SK-N-SH treated with all-trans-retinoic acid at 6 μM for 48 hours (cell line): ENCODE data around the gene PRC1.

Experiments used
- ATAC-seq: fragments of 200-7000 bp; cut with Tn5 transposase; 3 replicates; pipeline ENCODE4 v1.9.1; 2020; ENCODE audit warnings: mild to moderate bottlenecking, moderate library complexity
- BACH2 ChIP-seq: fragments of 250-450 bp; sonication (Bioruptor Pico); IDR thresholded peaks from 2 replicates; pipeline ENCODE4 v1.9.0; 2021; ENCODE audit warnings: mild to moderate bottlenecking, borderline replicate concordance
- CREB5 ChIP-seq: fragments of 250-450 bp; sonication (Bioruptor Pico); IDR thresholded peaks from 2 replicates; pipeline ENCODE4 v1.5.1; 2020; ENCODE audit warnings: low read depth, mild to moderate bottlenecking, moderate library complexity
- CSDC2 ChIP-seq: fragments of 250-450 bp; sonication (Bioruptor Pico); IDR thresholded peaks from 2 replicates; pipeline ENCODE4 v1.5.0; 2020; ENCODE audit warnings: mild to moderate bottlenecking, moderate library complexity
- CSRNP3 ChIP-seq: fragments of 250-450 bp; sonication (Bioruptor Pico); IDR thresholded peaks from 2 replicates; pipeline ENCODE4 v1.5.1; 2021; ENCODE audit warnings: mild to moderate bottlenecking, moderate library complexity
- ESRRG ChIP-seq: fragments of 250-450 bp; sonication (Bioruptor Pico); IDR thresholded peaks from 2 replicates; pipeline ENCODE4 v1.6.1; 2021; ENCODE audit warnings: mild to moderate bottlenecking
- ISL1 ChIP-seq: fragments of 250-450 bp; sonication (Bioruptor Pico); IDR thresholded peaks from 2 replicates; pipeline ENCODE4 v2.1.2; 2022; ENCODE audit warnings: mild to moderate bottlenecking, moderate library complexity
- OSR1 ChIP-seq: fragments of 250-450 bp; sonication (Bioruptor Pico); IDR thresholded peaks from 2 replicates; pipeline ENCODE4 v1.8.0; 2022; ENCODE audit warnings: moderate library complexity, mild to moderate bottlenecking, inconsistent platforms
- PATZ1 ChIP-seq: fragments of 250-450 bp; sonication (Bioruptor Pico); IDR thresholded peaks from 2 replicates; pipeline ENCODE4 v1.8.0; 2020; ENCODE audit warnings: mild to moderate bottlenecking, moderate library complexity, borderline replicate concordance
- POU6F1 ChIP-seq: fragments of 250-450 bp; sonication (Bioruptor Pico); IDR thresholded peaks from 2 replicates; pipeline ENCODE4 v1.8.0; 2021; ENCODE audit warnings: low read depth, mild to moderate bottlenecking, moderate library complexity, borderline replicate concordance
- PPARA ChIP-seq: fragments of 250-450 bp; sonication (Bioruptor Pico); IDR thresholded peaks from 2 replicates; pipeline ENCODE4 v1.5.0; 2020; ENCODE audit warnings: mild to moderate bottlenecking, borderline replicate concordance
- RARB ChIP-seq: fragments of 250-450 bp; sonication (Bioruptor Pico); IDR thresholded peaks from 2 replicates; pipeline ENCODE4 v1.8.0; 2021; ENCODE audit warnings: mild to moderate bottlenecking, moderate library complexity
- SNAI2 ChIP-seq: fragments of 250-450 bp; sonication (Bioruptor Pico); IDR thresholded peaks from 2 replicates; pipeline ENCODE4 v1.5.0; 2020; ENCODE audit warnings: mild to moderate bottlenecking, moderate library complexity
- TCF4 ChIP-seq: fragments of 250-450 bp; sonication (Bioruptor Pico); IDR thresholded peaks from 2 replicates; pipeline ENCODE4 v1.8.0; 2021; ENCODE audit warnings: mild to moderate bottlenecking, moderate library complexity, borderline replicate concordance
- TOX ChIP-seq: fragments of 250-450 bp; sonication (Bioruptor Pico); IDR thresholded peaks from 2 replicates; pipeline ENCODE4 v1.8.0; 2021; ENCODE audit warnings: mild to moderate bottlenecking, moderate library complexity, borderline replicate concordance
- TSHZ2 ChIP-seq: fragments of 250-450 bp; sonication (Bioruptor Pico); IDR thresholded peaks from 2 replicates; pipeline ENCODE4 v1.5.0; 2020; ENCODE audit warnings: mild to moderate bottlenecking, moderate library complexity
- ZC3H10 ChIP-seq: fragments of 250-450 bp; sonication (Bioruptor Pico); IDR thresholded peaks from 2 replicates; pipeline ENCODE4 v1.5.1; 2021; ENCODE audit warnings: mild to moderate bottlenecking, moderate library complexity
- ZFP30 ChIP-seq: fragments of 450-650 bp; formaldehyde crosslinking; IDR thresholded peaks from 2 replicates; pipeline ENCODE4 v1.5.0; 2022; ENCODE audit warnings: mild to moderate bottlenecking, moderate library complexity
- ZNF565 ChIP-seq: fragments of 450-650 bp; formaldehyde crosslinking; conservative IDR thresholded peaks from 2 replicates; pipeline ENCODE4 v1.5.0; 2020; ENCODE audit warnings: low read depth, mild to moderate bottlenecking, moderate library complexity
- ZNF70 ChIP-seq: fragments of 450-650 bp; formaldehyde crosslinking; IDR thresholded peaks from 2 replicates; pipeline ENCODE4 v1.5.0; 2020; ENCODE audit warnings: mild to moderate bottlenecking, moderate library complexity

The PRC1 gene

GRCh38 chr15:90948506-90948905 lies 45.8 kb downstream of the PRC1 start (continued):
- TF ChIP-seq CSRNP3 (CRISPR knock-in tag) (no peak), ZNF70 (no peak)

GRCh38 chr15:90947577-90948357 lies 46.6 kb downstream of the PRC1 start:
- TF ChIP-seq PPARA (CRISPR knock-in tag) (no peak), CSDC2 (CRISPR knock-in tag) (no peak), ISL1 (no peak)
- ATAC-seq, result no peak

GRCh38 chr15:90946941-90947576 lies 47.3 kb downstream of the PRC1 start:
- TF ChIP-seq ESRRG (no peak), ISL1 (no peak), TOX (no peak), CSDC2 (CRISPR knock-in tag) (no peak), SNAI2 (CRISPR knock-in tag) (no peak), TCF4 (no peak), ZNF70 (no peak), ZFP30 (no peak), PPARA (CRISPR knock-in tag) (no peak), OSR1 (no peak), RARB (CRISPR knock-in tag) (no peak), BACH2 (CRISPR knock-in tag) (no peak), ZC3H10 (CRISPR knock-in tag) (no peak), ZNF565 (CRISPR knock-in tag) (no peak), PATZ1 (CRISPR knock-in tag) (no peak), TSHZ2 (CRISPR knock-in tag) (no peak), CREB5 (CRISPR knock-in tag) (no peak), CSRNP3 (CRISPR knock-in tag) (no peak), POU6F1 (CRISPR knock-in tag) (no peak)
- no peak for ATAC-seq
